Uterus (tissue), 4 donors: ENCODE data around the gene PTPN14. TPM values are rescaled to one million over a fixed set of nuclear protein-coding genes. Genes with fewer than 3 reads are reported as not detected.
A peak's percentile ranks its signal among the peaks of the same experiment; 100 is the strongest.

ENCODE experiments used
- DNase-seq, 2 donors: peaks; one replicate each; pipeline ENCODE4 v3.0.0-alpha.2; 2019 to 2020
- H3K27ac ChIP-seq, 2 donors: fragments of 200-600 bp; sonication (generic); 1 replicate in 1 of 2; 2 replicates in 1 of 2; pipeline ENCODE4 v1.5.1; 2016 to 2018
- H3K27me3 ChIP-seq, 2 donors: fragments of 200-600 bp; sonication (generic); one replicate each; pipeline ENCODE4 v1.5.1; 2018 to 2019; ENCODE audit warnings: control low read depth in 1 of 2
- H3K36me3 ChIP-seq, 2 donors: fragments of 200-600 bp; sonication (generic); one replicate each; pipeline ENCODE4 v1.5.1; 2019; ENCODE audit warnings: control low read depth in 1 of 2
- H3K4me1 ChIP-seq, 2 donors: fragments of 200-600 bp; sonication (generic); one replicate each; pipeline ENCODE4 v1.5.1; 2018 to 2019; ENCODE audit warnings: control low read depth in 1 of 2
- H3K4me3 ChIP-seq, 2 donors: fragments of 200-600 bp; sonication (generic); 1 replicate in 1 of 2; 2 replicates in 1 of 2; pipeline ENCODE4 v1.5.1; 2018 to 2019; ENCODE audit warnings: mild to moderate bottlenecking in 1 of 2
- H3K9me3 ChIP-seq, 2 donors: fragments of 200-600 bp; sonication (generic); one replicate each; pipeline ENCODE4 v1.5.1; 2019; ENCODE audit warnings: control low read depth in 1 of 2
- POLR2A ChIP-seq, 2 donors: fragments of 450-650 bp; IDR thresholded peaks; one replicate each; pipeline ENCODE4 v1.6.1; 2016; ENCODE audit warnings: antibody characterized with exemption in 2 of 2, mild to moderate bottlenecking in 1 of 2, moderate library complexity in 1 of 2
- intact Hi-C: fragments of 100-400 bp; cut with DNase I; formaldehyde crosslinking; loops from one replicate; pipeline ENCODE4 v1.15.1; 2023; ENCODE audit warnings: low total_unique reads
- total RNA-seq, 4 donors: library from RNA; depleted of rRNA in 3 of 4; stranded (reverse); fragments of >200 nt in 3 of 4; gene quantifications; one replicate each; pipeline versions ENCODE4 v1.1.0 to v1.2.4, GENCODE V29; 2014 to 2023
- TF ChIP-seq, protein P1 (sequence below), 4 experiments: fragments of 200-600 bp in 2 of 4; fragments of 450-650 bp in 2 of 4; sonication (generic) in 2 of 4; IDR thresholded peaks; one replicate each; pipeline ENCODE4 v1.5.1; 2016 to 2019; ENCODE audit warnings: antibody characterized with exemption in 4 of 4, mild to moderate bottlenecking in 2 of 4, moderate library complexity in 1 of 4
- donor health status: DM: yes; HTN: yes; CAD: no.

The PTPN14 gene
- total RNA-seq, 4 donors from 2014 or later = 13.2 to 78.0 (median 30.9) TPM

GRCh38 chr1:214445199-214445598 lies 106.2 kb downstream of the PTPN14 start:
- intact Hi-C loops = no loop called here
- Histone ChIP-seq H3K27ac (peak overlapping the region; percentile 68 to 69), H3K27me3 (no peaks in the 10 kb centered on the region), H3K4me3 (no peak overlapping the region), H3K4me1 (peaks cover 4 to 10% of the 10 kb centered on the region in 2 donors), H3K36me3 (no peaks in the 10 kb centered on the region), H3K9me3 (no peaks in the 10 kb centered on the region)
- DNase-seq = no peak
- TF ChIP-seq, protein P1, sequence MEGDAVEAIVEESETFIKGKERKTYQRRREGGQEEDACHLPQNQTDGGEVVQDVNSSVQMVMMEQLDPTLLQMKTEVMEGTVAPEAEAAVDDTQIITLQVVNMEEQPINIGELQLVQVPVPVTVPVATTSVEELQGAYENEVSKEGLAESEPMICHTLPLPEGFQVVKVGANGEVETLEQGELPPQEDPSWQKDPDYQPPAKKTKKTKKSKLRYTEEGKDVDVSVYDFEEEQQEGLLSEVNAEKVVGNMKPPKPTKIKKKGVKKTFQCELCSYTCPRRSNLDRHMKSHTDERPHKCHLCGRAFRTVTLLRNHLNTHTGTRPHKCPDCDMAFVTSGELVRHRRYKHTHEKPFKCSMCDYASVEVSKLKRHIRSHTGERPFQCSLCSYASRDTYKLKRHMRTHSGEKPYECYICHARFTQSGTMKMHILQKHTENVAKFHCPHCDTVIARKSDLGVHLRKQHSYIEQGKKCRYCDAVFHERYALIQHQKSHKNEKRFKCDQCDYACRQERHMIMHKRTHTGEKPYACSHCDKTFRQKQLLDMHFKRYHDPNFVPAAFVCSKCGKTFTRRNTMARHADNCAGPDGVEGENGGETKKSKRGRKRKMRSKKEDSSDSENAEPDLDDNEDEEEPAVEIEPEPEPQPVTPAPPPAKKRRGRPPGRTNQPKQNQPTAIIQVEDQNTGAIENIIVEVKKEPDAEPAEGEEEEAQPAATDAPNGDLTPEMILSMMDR (IDR thresholded peaks at IDR 0.05) = no peak

DNA sequence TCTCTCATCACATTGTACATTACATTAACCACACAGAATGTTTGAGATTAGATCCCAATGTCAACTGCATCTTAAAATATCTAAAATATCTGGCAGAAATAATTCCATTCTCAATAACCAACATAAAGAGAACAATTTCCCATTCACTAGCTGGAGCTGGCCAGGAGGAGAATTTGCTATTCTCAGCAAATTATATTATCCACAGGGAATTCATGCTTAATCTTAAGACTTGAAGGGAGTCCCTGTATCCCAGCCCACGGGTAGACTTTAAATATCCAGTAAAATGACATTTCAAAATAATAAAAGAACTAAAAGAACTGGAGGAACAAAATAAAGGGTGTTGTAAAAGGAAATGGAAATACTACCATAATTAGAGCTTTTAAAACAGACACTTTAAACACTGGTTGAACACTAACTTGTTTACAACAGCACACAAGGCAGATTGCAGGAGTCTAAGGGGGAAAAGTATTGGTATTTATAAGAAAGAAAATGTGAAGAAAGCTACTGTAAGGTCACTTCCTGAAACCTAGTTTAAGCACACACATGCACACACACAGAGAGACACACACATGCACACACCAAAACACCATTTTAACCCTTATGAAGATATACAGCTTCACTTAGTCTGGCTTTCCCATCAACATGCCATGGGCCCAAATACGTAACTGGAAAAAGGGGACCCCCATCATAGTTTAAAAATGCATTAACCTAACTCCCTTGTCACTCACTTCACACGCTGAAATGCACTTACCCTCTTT lies 107.0 kb downstream of the PTPN14 start:
- peak overlapping the region; percentile 30 to 69 for H3K27ac ChIP-seq

DNA sequence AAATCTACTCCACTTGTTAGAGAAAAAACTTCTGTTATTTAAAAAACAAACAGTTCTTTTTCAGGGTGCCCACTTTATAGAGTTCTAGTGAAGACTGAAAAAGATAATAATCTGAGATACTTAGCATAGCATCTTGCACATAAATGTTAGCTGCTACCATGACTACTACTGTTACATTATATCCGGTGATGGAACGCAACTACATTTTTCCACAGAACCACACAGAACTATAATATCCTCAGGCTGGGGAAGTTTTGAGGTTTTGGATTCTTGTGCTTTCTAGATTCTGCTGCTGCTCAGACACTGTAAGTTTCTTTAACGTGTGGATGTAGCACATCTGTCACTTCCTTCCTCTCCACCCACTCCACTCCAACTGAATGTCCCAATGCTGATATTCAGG lies 110.3 kb downstream of the PTPN14 start:
- no peak overlapping the region for H3K4me3 ChIP-seq
- H3K9me3 ChIP-seq = no peaks in the 10 kb centered on the region

More for the DNA sequence above, 107.0 kb downstream of the PTPN14 start:
- Histone ChIP-seq H3K27me3 (no peaks in the 10 kb centered on the region), H3K9me3 (no peaks in the 10 kb centered on the region), H3K4me1 (peaks cover 4 to 10% of the 10 kb centered on the region in 2 donors), H3K4me3 (no peak overlapping the region), H3K36me3 (no peaks in the 10 kb centered on the region)
- DNase-seq = no peak
- intact Hi-C loops = no loop called here
- TF ChIP-seq, protein P1 (IDR thresholded peaks at IDR 0.05) = no peak

GRCh38 chr1:214440219-214440965 lies 111.0 kb downstream of the PTPN14 start:
- TF ChIP-seq POLR2A (IDR thresholded peaks at IDR 0.05) = no peak
- TF ChIP-seq, protein P1 (IDR thresholded peaks at IDR 0.05) = no peak

More for the DNA sequence above, 110.3 kb downstream of the PTPN14 start:
- peak overlapping the region; percentile 78 to 82 for H3K27ac ChIP-seq
- TF ChIP-seq, protein P1 (IDR thresholded peaks at IDR 0.05) = no peak
- TF ChIP-seq POLR2A (IDR thresholded peaks at IDR 0.05) = no peak
- no peak for DNase-seq
- intact Hi-C loops = no loop called here
- no peaks in the 10 kb centered on the region for H3K36me3 ChIP-seq
- H3K4me1 ChIP-seq = peaks cover 3 to 4% of the 10 kb centered on the region in 2 donors
- no peaks in the 10 kb centered on the region for H3K27me3 ChIP-seq

More at GRCh38 chr1:214440219-214440965, 111.0 kb downstream of the PTPN14 start:
- H3K27me3 ChIP-seq = no peaks in the 10 kb centered on the region
- no peaks in the 10 kb centered on the region for H3K36me3 ChIP-seq
- peaks cover 3 to 4% of the 10 kb centered on the region in 2 donors for H3K4me1 ChIP-seq
- intact Hi-C loops = no loop called here
- DNase-seq = no peak
- H3K4me3 ChIP-seq = no peak overlapping the region
- H3K9me3 ChIP-seq = no peaks in the 10 kb centered on the region
- H3K27ac ChIP-seq = peak overlapping the region; percentile 78 to 82
